Ishikawa (cell line): Measurements from ENCODE around the gene TEX13B.

Source experiments
- CEBPB ChIP-seq: IDR thresholded peaks from 2 replicates; pipeline ENCODE4 v1.6.1; 2012
- CREB1 ChIP-seq: IDR thresholded peaks from 2 replicates; pipeline ENCODE4 v1.6.1; 2012; ENCODE audit warnings: low read depth
- EGR1 ChIP-seq: IDR thresholded peaks from 2 replicates; pipeline ENCODE4 v1.6.1; 2012
- EP300 ChIP-seq: IDR thresholded peaks from 2 replicates; pipeline ENCODE4 v1.6.1; 2012; ENCODE audit warnings: borderline replicate concordance
- FOXM1 ChIP-seq: IDR thresholded peaks from 2 replicates; pipeline ENCODE4 v1.6.1; 2012; ENCODE audit warnings: low read depth, borderline replicate concordance
- MAX ChIP-seq: IDR thresholded peaks from 2 replicates; pipeline ENCODE4 v1.6.1; 2012
- NFIC ChIP-seq: IDR thresholded peaks from 2 replicates; pipeline ENCODE4 v1.6.1; 2012
- RAD21 ChIP-seq: IDR thresholded peaks from 2 replicates; pipeline ENCODE4 v1.6.1; 2012; ENCODE audit warnings: low read depth
- TAF1 ChIP-seq: IDR thresholded peaks from 2 replicates; pipeline ENCODE4 v1.6.1; 2012; ENCODE audit warnings: low read depth, mild to moderate bottlenecking
- TCF12 ChIP-seq: IDR thresholded peaks from 2 replicates; pipeline ENCODE4 v1.6.1; 2012; ENCODE audit warnings: low read depth
- TEAD4 ChIP-seq: IDR thresholded peaks from 2 replicates; pipeline ENCODE4 v1.6.1; 2012
- YY1 ChIP-seq: IDR thresholded peaks from 2 replicates; pipeline ENCODE4 v1.6.1; 2012; ENCODE audit warnings: low read depth
- ZBTB7A ChIP-seq: IDR thresholded peaks from 2 replicates; pipeline ENCODE4 v1.6.1; 2012; ENCODE audit warnings: low read depth
- TF ChIP-seq, protein P1 (sequence below): IDR thresholded peaks from 2 replicates; pipeline ENCODE4 v1.6.1; 2012
- TF ChIP-seq, protein P2 (sequence below): IDR thresholded peaks from 2 replicates; pipeline ENCODE4 v1.6.1; 2012; ENCODE audit warnings: low read depth, mild to moderate bottlenecking

TEX13B gene, protein sequence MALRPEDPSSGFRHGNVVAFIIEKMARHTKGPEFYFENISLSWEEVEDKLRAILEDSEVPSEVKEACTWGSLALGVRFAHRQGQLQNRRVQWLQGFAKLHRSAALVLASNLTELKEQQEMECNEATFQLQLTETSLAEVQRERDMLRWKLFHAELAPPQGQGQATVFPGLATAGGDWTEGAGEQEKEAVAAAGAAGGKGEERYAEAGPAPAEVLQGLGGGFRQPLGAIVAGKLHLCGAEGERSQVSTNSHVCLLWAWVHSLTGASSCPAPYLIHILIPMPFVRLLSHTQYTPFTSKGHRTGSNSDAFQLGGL

DNA sequence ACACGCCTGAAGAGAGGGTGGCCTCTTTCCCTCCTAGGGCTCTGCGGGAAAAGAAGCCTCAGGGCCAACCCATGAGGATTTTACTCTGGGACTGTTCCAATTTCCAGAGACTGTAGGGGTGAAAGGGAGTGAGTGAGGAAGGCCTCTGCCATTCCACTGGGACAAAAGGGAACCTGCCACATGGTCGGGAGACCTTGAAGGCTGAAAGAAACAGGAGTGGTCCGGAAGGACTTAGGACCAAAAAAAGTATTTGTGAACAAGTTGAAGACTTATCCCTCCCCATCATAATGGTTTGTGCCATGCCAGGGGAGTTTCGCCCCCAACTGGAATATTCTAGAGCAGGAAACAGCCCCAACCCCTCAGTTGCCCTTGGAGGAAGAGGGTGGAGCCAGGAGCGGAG, at the start of gene TEX13B:
Gene TEX13B, minus strand, starts transcription at position 15 of the 400 bp plus-strand sequence. CDS start 243 bp downstream, outside the sequence.
- no peak for TF ChIP-seq EP300
- TF ChIP-seq RAD21: no peak
- TF ChIP-seq EGR1: no peak
- TF ChIP-seq MAX: no peak
- TF ChIP-seq TCF12: no peak
- TF ChIP-seq ZBTB7A: no peak
- TF ChIP-seq TAF1: no peak
- TF ChIP-seq, protein P1, sequence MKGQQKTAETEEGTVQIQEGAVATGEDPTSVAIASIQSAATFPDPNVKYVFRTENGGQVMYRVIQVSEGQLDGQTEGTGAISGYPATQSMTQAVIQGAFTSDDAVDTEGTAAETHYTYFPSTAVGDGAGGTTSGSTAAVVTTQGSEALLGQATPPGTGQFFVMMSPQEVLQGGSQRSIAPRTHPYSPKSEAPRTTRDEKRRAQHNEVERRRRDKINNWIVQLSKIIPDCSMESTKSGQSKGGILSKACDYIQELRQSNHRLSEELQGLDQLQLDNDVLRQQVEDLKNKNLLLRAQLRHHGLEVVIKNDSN: no peak
- no peak for TF ChIP-seq YY1
- TF ChIP-seq, protein P2, sequence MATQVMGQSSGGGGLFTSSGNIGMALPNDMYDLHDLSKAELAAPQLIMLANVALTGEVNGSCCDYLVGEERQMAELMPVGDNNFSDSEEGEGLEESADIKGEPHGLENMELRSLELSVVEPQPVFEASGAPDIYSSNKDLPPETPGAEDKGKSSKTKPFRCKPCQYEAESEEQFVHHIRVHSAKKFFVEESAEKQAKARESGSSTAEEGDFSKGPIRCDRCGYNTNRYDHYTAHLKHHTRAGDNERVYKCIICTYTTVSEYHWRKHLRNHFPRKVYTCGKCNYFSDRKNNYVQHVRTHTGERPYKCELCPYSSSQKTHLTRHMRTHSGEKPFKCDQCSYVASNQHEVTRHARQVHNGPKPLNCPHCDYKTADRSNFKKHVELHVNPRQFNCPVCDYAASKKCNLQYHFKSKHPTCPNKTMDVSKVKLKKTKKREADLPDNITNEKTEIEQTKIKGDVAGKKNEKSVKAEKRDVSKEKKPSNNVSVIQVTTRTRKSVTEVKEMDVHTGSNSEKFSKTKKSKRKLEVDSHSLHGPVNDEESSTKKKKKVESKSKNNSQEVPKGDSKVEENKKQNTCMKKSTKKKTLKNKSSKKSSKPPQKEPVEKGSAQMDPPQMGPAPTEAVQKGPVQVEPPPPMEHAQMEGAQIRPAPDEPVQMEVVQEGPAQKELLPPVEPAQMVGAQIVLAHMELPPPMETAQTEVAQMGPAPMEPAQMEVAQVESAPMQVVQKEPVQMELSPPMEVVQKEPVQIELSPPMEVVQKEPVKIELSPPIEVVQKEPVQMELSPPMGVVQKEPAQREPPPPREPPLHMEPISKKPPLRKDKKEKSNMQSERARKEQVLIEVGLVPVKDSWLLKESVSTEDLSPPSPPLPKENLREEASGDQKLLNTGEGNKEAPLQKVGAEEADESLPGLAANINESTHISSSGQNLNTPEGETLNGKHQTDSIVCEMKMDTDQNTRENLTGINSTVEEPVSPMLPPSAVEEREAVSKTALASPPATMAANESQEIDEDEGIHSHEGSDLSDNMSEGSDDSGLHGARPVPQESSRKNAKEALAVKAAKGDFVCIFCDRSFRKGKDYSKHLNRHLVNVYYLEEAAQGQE: no peak
- no peak for TF ChIP-seq FOXM1
- TF ChIP-seq NFIC: no peak
- TF ChIP-seq TEAD4: no peak
- TF ChIP-seq CEBPB: no peak
- TF ChIP-seq CREB1: no peak

- TF ChIP-seq RAD21: no peak
- TF ChIP-seq FOXM1: no peak
- TF ChIP-seq, protein P2: no peak
- TF ChIP-seq MAX: no peak
- no peak for TF ChIP-seq TAF1
- no peak for TF ChIP-seq EGR1
Measured at GRCh38 chrX:108029928-108030711, 48.0 kb upstream of the TEX13B start.

- TF ChIP-seq NFIC (no peak), CREB1 (no peak)
Measured at GRCh38 chrX:108028854-108029253, 46.7 kb upstream of the TEX13B start.

DNA sequence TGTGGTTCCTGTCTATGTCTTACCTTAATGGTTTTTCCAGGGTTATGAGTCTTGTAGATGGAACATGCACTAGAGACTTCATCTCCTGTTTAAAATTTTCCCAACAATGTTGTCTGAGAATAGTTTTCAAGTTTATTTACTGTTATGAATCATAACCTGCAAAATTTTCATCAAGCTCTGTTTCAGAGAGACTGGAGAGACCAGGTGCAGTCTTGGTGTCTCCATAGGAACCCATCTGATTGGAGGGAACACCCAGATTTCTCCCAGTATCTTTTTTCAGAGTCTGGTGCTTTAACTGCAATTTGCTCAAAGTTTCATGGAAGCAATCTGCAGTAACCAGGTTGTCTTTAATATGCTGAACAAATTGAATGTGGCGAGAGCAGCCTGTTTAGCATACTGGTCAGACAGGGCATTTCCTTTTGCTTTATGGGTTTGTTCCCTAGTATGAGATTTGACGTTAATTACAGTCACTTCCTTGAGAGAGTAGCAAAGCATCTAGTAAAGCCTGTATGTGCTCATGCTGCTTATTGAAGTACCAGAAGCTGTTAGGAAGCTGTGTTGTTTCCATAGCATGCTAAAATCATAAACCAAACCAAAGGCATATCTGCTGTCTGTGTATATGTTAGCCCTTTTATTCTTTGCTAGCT, 43.9 kb upstream of the TEX13B start:
- no peak for TF ChIP-seq MAX
- TF ChIP-seq TEAD4: no peak
- TF ChIP-seq, protein P2: no peak
- no peak for TF ChIP-seq YY1
- TF ChIP-seq EP300: no peak
- TF ChIP-seq CEBPB: no peak
- TF ChIP-seq EGR1: no peak
- no peak for TF ChIP-seq FOXM1
- no peak for TF ChIP-seq TAF1
- TF ChIP-seq CREB1: no peak
- TF ChIP-seq RAD21: no peak
- no peak for TF ChIP-seq NFIC
- TF ChIP-seq, protein P1: no peak
- TF ChIP-seq ZBTB7A: no peak
- TF ChIP-seq TCF12: no peak
